K562 (cell line): ENCODE measurements around the gene MED17. TPM values are rescaled to one million over a fixed set of nuclear protein-coding genes. Genes with fewer than 3 reads are reported as not detected.

Experiments
- CHCHD3 ChIP-seq: fragments of 250-450 bp; sonication (Bioruptor Pico); IDR thresholded peaks from 2 replicates; pipeline ENCODE4 v2.1.2; 2022; ENCODE audit warnings: mild to moderate bottlenecking
- CHD4 ChIP-seq: fragments of 200-600 bp; sonication (generic); IDR thresholded peaks from 3 replicates; pipeline ENCODE4 v1.6.1; 2012; ENCODE audit warnings: low read depth, mild to moderate bottlenecking, mixed read lengths, low read length, inconsistent platforms; ENCODE audit not compliant: insufficient read depth, insufficient replicate concordance, poor library complexity, severe bottlenecking
- CHD7 ChIP-seq: fragments of 200-600 bp; sonication (generic); IDR thresholded peaks from one replicate; pipeline ENCODE4 v1.6.1; 2012; ENCODE audit warnings: mild to moderate bottlenecking, low read depth, low read length, inconsistent platforms
- FOXA1 ChIP-seq: fragments of 450-650 bp; IDR thresholded peaks from 2 replicates; pipeline ENCODE4 v1.6.1; 2016; ENCODE audit warnings: mild to moderate bottlenecking, borderline replicate concordance
- FOXK1 ChIP-seq: sonication (generic); formaldehyde crosslinking; IDR thresholded peaks from 2 replicates; pipeline ENCODE4 v1.8.0; 2022; ENCODE audit warnings: missing genetic modification reagents, mild to moderate bottlenecking, borderline replicate concordance
- ILF3 ChIP-seq: fragments of 450-650 bp; IDR thresholded peaks from 2 replicates; pipeline ENCODE4 v1.6.1; 2018; ENCODE audit warnings: antibody characterized with exemption, mild to moderate bottlenecking, moderate library complexity, borderline replicate concordance
- KDM1A ChIP-seq, 2 experiments: fragments of 450-650 bp; IDR thresholded peaks; 2 replicates each; pipeline ENCODE4 v1.6.1; 2016; ENCODE audit warnings: mild to moderate bottlenecking in 2 of 2
- MXI1 ChIP-seq: IDR thresholded peaks from 2 replicates; pipeline ENCODE4 v1.6.1; 2011; ENCODE audit warnings: low read depth, mild to moderate bottlenecking, improper control_type of control experiment, low read length
- PHTF2 ChIP-seq: fragments of 250-450 bp; sonication (Bioruptor Pico); IDR thresholded peaks from 2 replicates; pipeline ENCODE4 v1.5.0; 2021; ENCODE audit warnings: mild to moderate bottlenecking
- POLR2AphosphoS2 ChIP-seq: IDR thresholded peaks from 2 replicates; pipeline ENCODE4 v1.6.1; 2012; ENCODE audit warnings: low read length, improper control_type of control experiment
- PRMT5 ChIP-seq: sonication (generic); formaldehyde crosslinking; IDR thresholded peaks from 2 replicates; pipeline ENCODE4 v1.5.0; 2020; ENCODE audit warnings: missing genetic modification reagents
- RBBP5 ChIP-seq: fragments of 200-600 bp; sonication (generic); IDR thresholded peaks from 2 replicates; pipeline ENCODE4 v1.6.1; 2012; ENCODE audit warnings: borderline replicate concordance, mild to moderate bottlenecking, low read length, control low read depth, inconsistent platforms; ENCODE audit not compliant: insufficient read depth, poor library complexity, severe bottlenecking
- SETDB1 ChIP-seq: IDR thresholded peaks from one replicate; pipeline ENCODE4 v1.6.1; 2012; ENCODE audit warnings: low read length, control low read depth, inconsistent platforms
- TCFL5 ChIP-seq: fragments of 250-450 bp; sonication (Bioruptor Pico); conservative IDR thresholded peaks from 2 replicates; pipeline ENCODE4 v1.6.1; 2021; ENCODE audit warnings: mild to moderate bottlenecking, moderate library complexity, matching md5 sums
- ZFP36 ChIP-seq: fragments of 150-350 bp; IDR thresholded peaks from 2 replicates; pipeline ENCODE4 v1.6.1; 2018; ENCODE audit warnings: low read length, low read depth; ENCODE audit not compliant: partially characterized antibody
- ZNF12 ChIP-seq: sonication (generic); formaldehyde crosslinking; IDR thresholded peaks from 2 replicates; pipeline ENCODE4 v1.4.0; 2020; ENCODE audit warnings: mild to moderate bottlenecking, missing genetic modification reagents
- ZNF41 ChIP-seq: fragments of 250-450 bp; sonication (Bioruptor Pico); conservative IDR thresholded peaks from 2 replicates; pipeline ENCODE4 v1.4.0; 2020; ENCODE audit warnings: mild to moderate bottlenecking
- ZNF785 ChIP-seq: fragments of 250-450 bp; sonication (Bioruptor Pico); IDR thresholded peaks from 2 replicates; pipeline ENCODE4 v1.4.0; 2020; ENCODE audit warnings: mild to moderate bottlenecking
- ZSCAN29 ChIP-seq: fragments of 450-650 bp; IDR thresholded peaks from 2 replicates; pipeline ENCODE4 v1.6.1; 2017
- polyA plus RNA-seq, 8 experiments: library from polyadenylated mRNA; depleted of rRNA in 4 of 8; stranded (reverse) in 5 of 8; unstranded in 3 of 8; fragments of >200 nt; fragmentation: Nextera tagmentation in 2 of 8; fragmentation: Illumina TruSeq in 1 of 8; extraction: Ambion mirVana in 2 of 8; extraction: Trizol in 1 of 8; gene quantifications; 2 replicates each; pipeline versions ENCODE4 v1.2.1 to v1.2.3, GENCODE V29; 2011 to 2014; ENCODE audit warnings: inconsistent platforms in 1 of 8, missing spikeins in 1 of 8
- total RNA-seq, 7 experiments: library from RNA; depleted of rRNA in 6 of 7; stranded (reverse); fragments of >200 nt in 6 of 7; fragmentation: Illumina TruSeq in 2 of 7; extraction: Trizol in 2 of 7; gene quantifications; 2 replicates each; pipeline versions ENCODE4 v1.2.1 to v1.2.3, GENCODE V29; 2011 to 2021; ENCODE audit warnings: low replicate concordance in 1 of 7

MED17 gene
- total and polyA plus RNA-seq, 9 of the 15 experiments (the other 6 are each of a cell fraction or from before 2014, with no cell fraction given) = 6.7 to 34.7 (median 26.8) TPM

DNA sequence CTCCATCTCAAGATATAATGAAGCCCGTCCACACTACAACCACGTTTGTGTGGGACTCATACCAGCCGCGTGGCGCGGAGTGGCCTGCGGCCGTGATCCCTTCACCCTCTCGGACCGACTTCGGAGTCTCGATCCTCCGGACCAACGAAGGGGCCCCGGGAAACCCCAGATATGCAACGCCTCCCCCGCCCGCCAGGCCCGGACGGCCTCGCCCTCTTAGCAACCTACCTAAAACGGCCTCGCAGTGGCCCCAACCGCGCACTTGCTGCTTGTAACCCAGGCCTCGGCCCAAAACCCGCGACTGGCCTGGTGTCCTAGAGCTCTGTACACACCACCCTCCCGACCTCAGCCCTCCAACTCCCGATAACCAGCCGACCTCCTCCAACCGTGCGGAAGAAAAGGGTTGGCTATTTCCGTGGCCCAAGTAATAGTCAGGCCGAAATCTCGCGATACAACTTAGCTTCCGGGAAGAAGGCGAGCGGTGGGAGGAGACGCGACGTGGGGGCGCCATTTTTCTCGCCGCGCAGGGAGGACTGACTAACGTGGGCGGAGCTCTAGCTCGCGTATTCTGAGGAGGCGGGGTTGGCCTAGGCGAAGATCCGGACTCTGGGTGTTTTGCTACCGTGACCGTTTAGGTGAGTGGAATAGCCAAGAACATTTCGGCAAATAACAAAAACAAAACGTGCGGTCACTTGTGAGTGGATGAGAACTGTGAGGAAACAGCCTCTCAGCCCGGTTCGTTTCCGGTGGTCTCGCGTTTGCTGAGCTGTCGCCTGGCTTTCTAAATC lies 42.8 kb upstream of the MED17 start, which contains the start of the genes C11orf54 and TAF1D (continued):
- no peak for TF ChIP-seq CHD7
- TF ChIP-seq TCFL5 = no peak
- TF ChIP-seq FOXA1 = no peak
- peak; percentile 91; the same call in 1 of the 2 replicates for TF ChIP-seq POLR2AphosphoS2
- no peak for TF ChIP-seq SETDB1
- no peak for TF ChIP-seq ZFP36
- TF ChIP-seq PRMT5 (CRISPR knock-in tag) = no peak
- TF ChIP-seq ZSCAN29 = peak; percentile 52; the same call in 1 of the 2 replicates
- TF ChIP-seq ZNF41 (CRISPR knock-in tag) = no peak
- TF ChIP-seq RBBP5 = peak; percentile 77
- TF ChIP-seq ZNF785 (CRISPR knock-in tag) = no peak
- no peak; the same call in 1 of the 2 replicates for TF ChIP-seq MXI1
- no peak for TF ChIP-seq ILF3
- no peak for TF ChIP-seq PHTF2
- no peak for TF ChIP-seq CHCHD3
- no peak for TF ChIP-seq KDM1A (IDR thresholded peaks at IDR 0.05)
- no peak for TF ChIP-seq ZNF12 (CRISPR knock-in tag)
- TF ChIP-seq FOXK1 (CRISPR knock-in tag) = no peak
- no peak for TF ChIP-seq CHD4
